ENCODE results near the gene DYSF.
"Not testable (repeated sequence)": the region's sequence is repeated elsewhere in the genome, so short reads cannot be mapped to it uniquely, and the experiment has no call there.

DNA sequence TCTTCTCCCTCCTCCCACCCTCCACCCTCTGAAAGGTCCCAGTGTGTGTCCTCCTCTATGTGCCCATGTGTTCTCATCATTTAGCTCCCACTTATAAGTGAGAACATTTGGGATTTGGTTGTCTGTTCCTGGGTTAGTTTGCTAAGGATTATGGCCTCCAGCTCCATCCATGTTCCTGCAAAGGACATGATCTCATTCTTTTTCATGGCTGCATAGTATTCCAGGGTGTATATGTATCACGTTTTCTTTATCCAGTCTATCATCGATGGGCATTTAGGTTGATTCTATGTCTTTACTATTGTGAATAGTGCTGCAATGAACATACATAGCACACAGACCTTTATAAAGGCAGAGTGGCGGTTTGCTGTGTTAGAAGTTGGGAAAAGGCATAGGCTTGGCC lies 38.2 kb downstream of the DYSF start:
- TF ChIP-seq, protein P1, sequence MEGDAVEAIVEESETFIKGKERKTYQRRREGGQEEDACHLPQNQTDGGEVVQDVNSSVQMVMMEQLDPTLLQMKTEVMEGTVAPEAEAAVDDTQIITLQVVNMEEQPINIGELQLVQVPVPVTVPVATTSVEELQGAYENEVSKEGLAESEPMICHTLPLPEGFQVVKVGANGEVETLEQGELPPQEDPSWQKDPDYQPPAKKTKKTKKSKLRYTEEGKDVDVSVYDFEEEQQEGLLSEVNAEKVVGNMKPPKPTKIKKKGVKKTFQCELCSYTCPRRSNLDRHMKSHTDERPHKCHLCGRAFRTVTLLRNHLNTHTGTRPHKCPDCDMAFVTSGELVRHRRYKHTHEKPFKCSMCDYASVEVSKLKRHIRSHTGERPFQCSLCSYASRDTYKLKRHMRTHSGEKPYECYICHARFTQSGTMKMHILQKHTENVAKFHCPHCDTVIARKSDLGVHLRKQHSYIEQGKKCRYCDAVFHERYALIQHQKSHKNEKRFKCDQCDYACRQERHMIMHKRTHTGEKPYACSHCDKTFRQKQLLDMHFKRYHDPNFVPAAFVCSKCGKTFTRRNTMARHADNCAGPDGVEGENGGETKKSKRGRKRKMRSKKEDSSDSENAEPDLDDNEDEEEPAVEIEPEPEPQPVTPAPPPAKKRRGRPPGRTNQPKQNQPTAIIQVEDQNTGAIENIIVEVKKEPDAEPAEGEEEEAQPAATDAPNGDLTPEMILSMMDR (IDR thresholded peaks at IDR 0.05) = not testable (repeated sequence)
- not testable (repeated sequence) for TF ChIP-seq POLR2A (IDR thresholded peaks at IDR 0.05)

Data from esophagus squamous epithelium (tissue), 4 donors.